Stomach (tissue), 9 donors: ENCODE data around the gene SLC20A1. TPM values are rescaled to one million over a fixed set of nuclear protein-coding genes. Genes with fewer than 3 reads are reported as not detected.
"Not testable (repeated sequence)": the region's sequence is repeated elsewhere in the genome, so short reads cannot be mapped to it uniquely, and the experiment has no call there.

Experiments used
- DNase-seq, 2 donors: peaks; one replicate each; pipeline versions ENCODE4 v3.0.0 to v3.0.0-alpha.2; 2013 to 2019
- H3K27ac ChIP-seq, 5 donors: fragments of 200-600 bp in 4 of 5; sonication (generic) in 4 of 5; one replicate each; pipeline ENCODE4 v1.5.1; 2013 to 2019; ENCODE audit warnings: mild to moderate bottlenecking in 1 of 5, moderate library complexity in 1 of 5
- H3K27me3 ChIP-seq, 3 donors: fragments of 200-600 bp; sonication (generic); one replicate each; pipeline ENCODE4 v1.5.1; 2017 to 2019; ENCODE audit warnings: mixed run types in 1 of 3
- H3K36me3 ChIP-seq, 4 donors: fragments of 200-600 bp; sonication (generic); 1 replicate in 3 of 4; 2 replicates in 1 of 4; pipeline ENCODE4 v1.5.1; 2016 to 2019
- H3K4me1 ChIP-seq, 4 donors: fragments of 200-600 bp; sonication (generic); one replicate each; pipeline ENCODE4 v1.5.1; 2016 to 2019
- H3K4me3 ChIP-seq, 4 donors: fragments of 200-600 bp; sonication (generic) in 3 of 4; one replicate each; pipeline ENCODE4 v1.5.1; 2016 to 2019; ENCODE audit warnings: mild to moderate bottlenecking in 1 of 4
- H3K9me3 ChIP-seq, 4 donors: fragments of 200-600 bp; sonication (generic); one replicate each; pipeline ENCODE4 v1.5.1; 2016 to 2019
- CTCF ChIP-seq, 7 experiments: fragments of 450-650 bp in 4 of 7; fragments of 200-600 bp in 3 of 7; sonication (generic) in 3 of 7; IDR thresholded peaks; one replicate each; pipeline ENCODE4 v1.5.1; 2016 to 2019; ENCODE audit warnings: antibody characterized with exemption in 7 of 7, control low read depth in 2 of 7, mild to moderate bottlenecking in 1 of 7
- EP300 ChIP-seq: sonication (generic); formaldehyde crosslinking; IDR thresholded peaks from one replicate; pipeline ENCODE4 v1.6.1; 2017; ENCODE audit warnings: antibody characterized with exemption
- POLR2A ChIP-seq, 4 donors: fragments of 450-650 bp; IDR thresholded peaks; one replicate each; pipeline ENCODE4 v1.6.1; 2016; ENCODE audit warnings: antibody characterized with exemption in 4 of 4, control low read depth in 2 of 4, mild to moderate bottlenecking in 1 of 4, moderate library complexity in 1 of 4
- POLR2AphosphoS5 ChIP-seq, 3 donors: sonication (generic); formaldehyde crosslinking; IDR thresholded peaks; one replicate each; pipeline ENCODE4 v1.6.1; 2016; ENCODE audit warnings: antibody characterized with exemption in 3 of 3
- WGBS, 5 donors: extraction: QIAGEN DNeasy Blood & Tissue Kit in 3 of 5; methylation state at CpG; one replicate each; pipeline versions ENCODE4 v1.1.5 to v1.1.7; 2013 to 2018; 5-methylcytosine and 5-hydroxymethylcytosine counted together
- intact Hi-C: fragments of 100-400 bp; cut with DNase I; formaldehyde crosslinking; loops from one replicate; pipeline ENCODE4 v1.15.1; 2023; ENCODE audit warnings: low total_unique reads
- polyA plus RNA-seq, 3 donors: library from polyadenylated mRNA; stranded (reverse); fragments of 200-250 nt; gene quantifications; one replicate each; pipeline ENCODE4 v1.2.3, GENCODE V29; 2013
- total RNA-seq, 5 donors: library from RNA; depleted of rRNA; stranded (reverse); fragments of >200 nt; gene quantifications; one replicate each; pipeline versions ENCODE4 v1.1.0 to v1.2.3, GENCODE V29; 2014 to 2016
- donor health status: healthy with polysubstance abuse.
- donor health status: Bipolar disorder and iron deficiency.
- donor health status: healthy.

Gene SLC20A1
- total and polyA plus RNA-seq, 8 donors: 9.0 to 63.8 (median 24.2) TPM

DNA sequence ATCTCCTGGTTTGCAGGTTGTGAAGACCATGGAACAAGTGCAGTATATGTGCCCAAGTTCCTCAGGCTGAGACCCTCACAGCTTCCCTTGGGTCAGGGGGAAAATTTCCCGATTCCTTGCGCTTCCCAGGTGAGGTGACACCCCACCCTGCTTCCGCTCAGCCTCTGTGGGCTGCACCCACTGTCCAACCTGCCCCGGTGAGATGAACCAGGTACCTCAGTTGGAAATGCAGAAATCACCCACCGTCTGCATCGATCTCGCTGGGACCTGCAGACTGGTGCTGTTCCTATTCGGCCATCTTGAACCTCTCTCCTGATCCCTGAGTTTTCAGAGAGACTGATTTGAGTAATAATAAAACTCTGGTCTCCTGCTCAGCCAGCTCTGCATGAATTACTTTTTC lies 30.7 kb upstream of the SLC20A1 start:
- 95 to 98% (median 98%) methylated on average over 8 of the region's 8 CpGs for WGBS, 5 donors
- TF ChIP-seq POLR2A (IDR thresholded peaks at IDR 0.05) (no peak), POLR2AphosphoS5 (IDR thresholded peaks at IDR 0.05) (no peak), CTCF (IDR thresholded peaks at IDR 0.05) (no peak), EP300 (no peak)
- intact Hi-C loops: no loop called here
- H3K27ac ChIP-seq: no peak overlapping the region
- H3K36me3 ChIP-seq: no peaks in the 10 kb centered on the region
- no peaks in the 10 kb centered on the region for H3K27me3 ChIP-seq
- no peaks in the 10 kb centered on the region for H3K9me3 ChIP-seq
- DNase-seq: no peak
- H3K4me1 ChIP-seq: no peaks in the 10 kb centered on the region
- no peak overlapping the region for H3K4me3 ChIP-seq

DNA sequence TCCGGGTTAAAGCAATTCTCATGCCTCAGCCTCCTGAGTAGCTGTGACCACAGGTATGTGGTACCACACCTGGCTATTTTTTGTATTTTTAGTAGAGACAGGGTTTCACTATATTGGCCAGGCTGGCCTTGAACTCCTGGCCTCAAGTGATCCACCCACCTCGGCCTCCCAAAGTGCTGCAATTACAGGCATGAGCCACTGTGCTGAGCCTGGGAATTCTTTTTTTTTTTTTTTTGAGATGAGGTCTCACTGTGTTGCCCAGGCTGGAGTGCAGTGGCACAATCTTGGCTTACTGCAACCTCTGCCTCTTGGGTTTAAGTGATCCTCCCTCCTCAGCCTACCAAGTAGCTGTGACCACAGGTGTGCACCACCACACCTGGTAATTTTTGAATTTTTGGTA lies 29.9 kb upstream of the SLC20A1 start:
- H3K27me3 ChIP-seq, H3K4me1 ChIP-seq, H3K27ac ChIP-seq, H3K36me3 ChIP-seq, H3K4me3 ChIP-seq, intact Hi-C loops, H3K9me3 ChIP-seq: not testable (repeated sequence)
- peak in 1 of 2 donors; percentile 2 for DNase-seq
- 88 to 98% (median 94%) methylated on average over 2 of the region's 2 CpGs for WGBS, 5 donors

GRCh38 chr2:112618383-112618782 lies 27.4 kb upstream of the SLC20A1 start:
- WGBS, 5 donors: 82 to 90% (median 87%) methylated on average over 3 to 6 of the region's 6 CpGs
- Histone ChIP-seq H3K27me3 (no peaks in the 10 kb centered on the region), H3K36me3 (no peaks in the 10 kb centered on the region), H3K9me3 (no peaks in the 10 kb centered on the region), H3K27ac (no peak overlapping the region), H3K4me1 (no peaks in the 10 kb centered on the region), H3K4me3 (no peak overlapping the region)
- DNase-seq: no peak
- TF ChIP-seq CTCF (IDR thresholded peaks at IDR 0.05) (no peak), EP300 (no peak), POLR2A (IDR thresholded peaks at IDR 0.05) (no peak), POLR2AphosphoS5 (IDR thresholded peaks at IDR 0.05) (no peak)
- intact Hi-C loops: no loop called here

GRCh38 chr2:112621790-112622527 lies 23.8 kb upstream of the SLC20A1 start:
- H3K4me1 ChIP-seq: peaks cover 5 to 21% (median 8%) of the 10 kb centered on the region in 4 donors

More at GRCh38 chr2:112621790-112622527, 23.8 kb upstream of the SLC20A1 start:
- H3K9me3 ChIP-seq: no peaks in the 10 kb centered on the region
- H3K27me3 ChIP-seq: no peaks in the 10 kb centered on the region
- WGBS, 5 donors: 77 to 85% (median 80%) methylated on average over 22 of the region's 22 CpGs
- intact Hi-C loops: no loop called here
- no peak overlapping the region for H3K27ac ChIP-seq
- H3K4me3 ChIP-seq: no peak overlapping the region
- TF ChIP-seq CTCF (IDR thresholded peaks at IDR 0.05): no peak
- no peak for TF ChIP-seq POLR2A (IDR thresholded peaks at IDR 0.05)
- no peak for TF ChIP-seq EP300
- TF ChIP-seq POLR2AphosphoS5 (IDR thresholded peaks at IDR 0.05): no peak
- peak in 1 of 2 donors; percentile 16 for DNase-seq
- H3K36me3 ChIP-seq: no peaks in the 10 kb centered on the region
